ENCODE results near the gene PLCB4. TPM values are rescaled to one million over a fixed set of nuclear protein-coding genes. Genes with fewer than 3 reads are reported as not detected.
"Not testable (repeated sequence)": the region's sequence is repeated elsewhere in the genome, so short reads cannot be mapped to it uniquely, and the experiment has no call there.

Gene PLCB4
- total RNA-seq, 4 donors from 2014 or later, result 2.3 to 3.9 (median 3.3) TPM

- H3K27ac ChIP-seq, result no peak overlapping the region
- peaks cover 0 to 3% of the 10 kb centered on the region in 2 donors for H3K4me1 ChIP-seq
- H3K4me3 ChIP-seq, result no peak overlapping the region
- DNase-seq, result no peak
- intact Hi-C loops (cut with DNase I; ENCODE audit: low total_unique reads) (no loop called here), in situ Hi-C loops (cut with MboI; ENCODE audit: low sequenced_read_pairs in 4 of 4) (loop anchor here in 1 of 4 donors (25.0 kb wide), 1 partner anchor 537 kb away; no protein-coding TSS in a partner anchor)
- H3K9me3 ChIP-seq, result no peaks in the 10 kb centered on the region
- TF ChIP-seq POLR2A (IDR thresholded peaks at IDR 0.05) (no peak), CTCF (IDR thresholded peaks at IDR 0.05 in 4 of 5, conservative IDR thresholded peaks at IDR 0.05 in 1 of 5) (no peak)
- H3K27me3 ChIP-seq, result no peaks in the 10 kb centered on the region
- no peak for ATAC-seq
- no peaks in the 10 kb centered on the region for H3K36me3 ChIP-seq
Observed at GRCh38 chr20:9374480-9374879, 305.6 kb downstream of the PLCB4 start.

DNA sequence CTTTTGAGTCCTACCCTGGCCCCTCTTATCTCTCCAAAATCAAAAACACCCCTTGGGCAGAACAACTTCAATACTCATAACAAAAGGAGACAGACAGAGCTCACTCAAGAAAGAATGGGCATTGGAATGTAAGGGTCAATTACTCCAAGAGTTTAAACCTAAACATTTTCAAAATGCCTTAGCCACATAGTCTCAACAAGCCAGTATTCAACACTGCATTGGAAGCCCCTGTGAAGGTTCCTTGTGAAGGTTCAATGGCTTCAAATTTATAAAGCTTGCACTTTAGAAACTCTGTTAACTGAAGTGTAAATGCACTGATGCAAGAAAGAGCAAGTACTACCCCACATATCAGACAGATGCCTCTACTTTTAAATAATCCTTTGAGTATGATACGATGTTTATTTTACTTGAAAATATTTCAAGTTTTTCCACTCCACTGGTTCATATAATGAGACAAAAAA is 306.4 kb downstream of the PLCB4 start:
- Histone ChIP-seq H3K36me3 (no peaks in the 10 kb centered on the region), H3K9me3 (no peaks in the 10 kb centered on the region), H3K27ac (no peak overlapping the region), H3K4me3 (no peak overlapping the region), H3K4me1 (peaks cover 0 to 3% of the 10 kb centered on the region in 2 donors), H3K27me3 (no peaks in the 10 kb centered on the region)
- TF ChIP-seq CTCF (IDR thresholded peaks at IDR 0.05 in 4 of 5, conservative IDR thresholded peaks at IDR 0.05 in 1 of 5), result no peak
- DNase-seq (no peak), ATAC-seq (no peak)
- in situ Hi-C loops (cut with MboI; ENCODE audit: low sequenced_read_pairs in 4 of 4) (no loop called here), intact Hi-C loops (cut with DNase I; ENCODE audit: low total_unique reads) (no loop called here)

GRCh38 chr20:9377007-9377406 is 308.1 kb downstream of the PLCB4 start:
- Histone ChIP-seq H3K9me3 (no peaks in the 10 kb centered on the region), H3K4me3 (no peak overlapping the region), H3K27me3 (no peaks in the 10 kb centered on the region), H3K36me3 (no peaks in the 10 kb centered on the region), H3K27ac (no peak overlapping the region), H3K4me1 (peaks cover 0 to 3% of the 10 kb centered on the region in 2 donors)
- in situ Hi-C loops (cut with MboI; ENCODE audit: low sequenced_read_pairs in 4 of 4), result no loop called here
- ATAC-seq (no peak), DNase-seq (no peak)
- TF ChIP-seq POLR2A (IDR thresholded peaks at IDR 0.05) (no peak), CTCF (IDR thresholded peaks at IDR 0.05 in 4 of 5, conservative IDR thresholded peaks at IDR 0.05 in 1 of 5) (no peak)
- intact Hi-C loops (cut with DNase I; ENCODE audit: low total_unique reads), result no loop called here

- H3K27me3 ChIP-seq; intact Hi-C loops (cut with DNase I; ENCODE audit: low total_unique reads); ATAC-seq; in situ Hi-C loops (cut with MboI; ENCODE audit: low sequenced_read_pairs in 4 of 4); H3K36me3 ChIP-seq; H3K4me1 ChIP-seq; H3K4me3 ChIP-seq; DNase-seq; H3K27ac ChIP-seq; H3K9me3 ChIP-seq: not testable (repeated sequence)
Observed at GRCh38 chr20:9385345-9386310, 316.7 kb downstream of the PLCB4 start.

- Histone ChIP-seq H3K36me3 (no peaks in the 10 kb centered on the region), H3K9me3 (no peaks in the 10 kb centered on the region), H3K27me3 (no peaks in the 10 kb centered on the region), H3K4me3 (no peak overlapping the region), H3K27ac (no peak overlapping the region), H3K4me1 (no peaks in the 10 kb centered on the region)
- no peak for TF ChIP-seq POLR2A (IDR thresholded peaks at IDR 0.05)
- no peak for TF ChIP-seq CTCF (IDR thresholded peaks at IDR 0.05 in 4 of 5, conservative IDR thresholded peaks at IDR 0.05 in 1 of 5)
- intact Hi-C loops (cut with DNase I; ENCODE audit: low total_unique reads) (no loop called here), in situ Hi-C loops (cut with MboI; ENCODE audit: low sequenced_read_pairs in 4 of 4) (no loop called here)
- no peak for DNase-seq
- no peak for ATAC-seq
Observed at GRCh38 chr20:9388160-9388812, 319.4 kb downstream of the PLCB4 start.

Measured in gastrocnemius medialis (tissue), 4 donors.